HG03095 (cell line): ENCODE results near the gene DNAJB9.

Experiments used
- ATAC-seq: cut with Tn5 transposase; IDR thresholded peaks from one replicate; pipeline ENCODE4 v1.9.1; 2021; ENCODE audit warnings: moderate library complexity; ENCODE audit not compliant: unreplicated experiment

Gene DNAJB9

DNA sequence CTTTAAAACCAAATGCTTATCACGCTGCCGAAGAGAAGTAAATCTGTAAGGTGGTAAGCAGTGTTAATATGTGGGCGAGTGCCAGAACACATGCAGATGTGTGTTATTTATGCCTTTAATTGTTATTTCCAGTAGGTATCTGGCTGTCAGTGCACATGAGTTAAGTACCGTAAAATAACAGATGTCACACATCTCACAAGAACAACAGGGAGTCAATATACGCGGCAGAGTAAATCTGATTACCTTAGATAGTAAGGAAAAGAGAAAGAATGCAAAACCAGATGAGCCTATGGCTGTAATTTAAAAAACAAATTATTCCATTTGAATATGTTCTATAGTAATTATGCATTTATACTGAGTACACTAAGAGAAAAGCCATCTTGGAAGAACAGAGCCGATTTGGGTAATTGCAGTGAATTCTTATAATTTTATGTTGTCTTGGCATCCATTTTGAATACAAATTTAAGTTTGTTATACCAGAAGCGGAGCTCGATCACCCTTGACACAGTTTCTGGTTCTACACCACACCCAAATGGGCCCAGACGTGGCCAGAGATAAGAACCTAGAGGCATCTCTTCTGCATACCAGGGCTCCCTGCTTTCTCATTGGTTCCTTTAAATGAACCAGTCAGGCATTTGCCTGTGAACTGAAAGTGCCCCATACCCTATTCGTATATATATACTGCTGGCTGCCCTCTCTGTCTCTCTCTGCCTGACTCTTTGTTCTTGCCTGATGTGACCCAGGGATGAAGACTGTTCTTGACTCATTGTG, 34.8 kb downstream of the DNAJB9 start:
- no peak for ATAC-seq

DNA sequence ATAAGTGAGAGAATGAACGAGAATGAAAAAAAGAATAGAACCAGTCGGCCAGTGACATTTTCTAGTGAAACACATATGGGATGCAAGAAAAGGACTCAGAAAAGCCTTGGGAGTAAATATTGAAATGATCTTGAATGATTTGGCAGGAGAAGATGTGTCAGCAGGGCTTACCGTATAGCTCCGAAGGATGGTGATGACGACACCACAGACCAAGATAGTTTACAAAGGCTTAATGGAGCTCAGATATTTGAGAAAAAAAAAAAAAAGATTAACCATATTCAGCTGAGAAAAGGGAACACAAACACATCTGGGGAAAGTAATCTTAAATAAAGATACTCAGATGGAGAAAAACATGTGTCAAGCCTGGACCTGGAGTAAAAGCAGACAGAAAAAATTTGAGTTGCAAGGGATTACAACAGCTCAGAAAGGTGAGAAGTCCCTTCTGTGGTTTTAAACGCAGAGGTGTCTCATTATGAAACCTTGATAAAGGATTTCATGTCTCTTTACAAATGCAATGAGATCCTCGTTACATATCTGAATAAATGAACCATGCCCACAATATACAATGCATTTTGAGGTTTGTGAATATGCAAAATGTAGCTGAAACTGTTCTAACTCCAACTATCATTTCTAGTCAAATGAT, 36.0 kb downstream of the DNAJB9 start:
- no peak for ATAC-seq

DNA sequence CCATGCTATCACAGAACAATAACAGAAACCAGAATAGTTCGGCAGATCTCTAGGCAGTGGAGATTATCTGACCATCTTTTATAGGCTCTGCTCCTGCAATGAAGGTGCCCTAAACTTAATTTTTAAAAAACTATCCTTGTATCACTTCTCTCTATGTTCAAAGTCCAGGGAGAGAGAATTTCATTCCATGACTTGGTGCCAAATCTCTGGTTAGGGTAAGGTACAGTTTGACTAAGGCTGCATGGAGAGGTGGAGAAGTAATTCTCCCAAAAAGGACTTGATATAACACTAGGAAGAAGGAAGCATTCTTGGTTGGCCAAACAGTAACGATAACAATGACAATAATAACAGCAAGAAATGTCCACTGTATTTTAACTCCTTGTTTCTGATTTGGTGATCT, 40.0 kb downstream of the DNAJB9 start:
- no peak for ATAC-seq

DNA sequence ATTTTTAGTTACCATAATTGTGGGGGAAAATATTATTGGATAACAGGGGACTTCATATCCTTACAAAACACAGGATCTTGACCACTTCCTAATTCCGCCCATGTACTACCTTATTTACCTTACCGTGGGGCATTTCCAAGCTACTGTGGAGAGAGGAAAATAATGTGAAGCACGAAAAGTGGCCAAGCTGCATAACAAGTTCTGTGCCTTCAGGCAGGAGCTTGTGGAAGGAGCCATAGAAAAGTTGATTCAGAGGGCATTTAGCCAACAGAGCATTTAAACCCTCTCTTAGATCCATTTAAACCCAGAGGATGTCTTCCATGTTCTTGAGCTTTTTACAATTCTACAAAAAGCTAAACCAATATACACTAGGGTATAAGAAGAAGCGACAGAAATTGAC, 41.6 kb downstream of the DNAJB9 start:
- no peak for ATAC-seq

DNA sequence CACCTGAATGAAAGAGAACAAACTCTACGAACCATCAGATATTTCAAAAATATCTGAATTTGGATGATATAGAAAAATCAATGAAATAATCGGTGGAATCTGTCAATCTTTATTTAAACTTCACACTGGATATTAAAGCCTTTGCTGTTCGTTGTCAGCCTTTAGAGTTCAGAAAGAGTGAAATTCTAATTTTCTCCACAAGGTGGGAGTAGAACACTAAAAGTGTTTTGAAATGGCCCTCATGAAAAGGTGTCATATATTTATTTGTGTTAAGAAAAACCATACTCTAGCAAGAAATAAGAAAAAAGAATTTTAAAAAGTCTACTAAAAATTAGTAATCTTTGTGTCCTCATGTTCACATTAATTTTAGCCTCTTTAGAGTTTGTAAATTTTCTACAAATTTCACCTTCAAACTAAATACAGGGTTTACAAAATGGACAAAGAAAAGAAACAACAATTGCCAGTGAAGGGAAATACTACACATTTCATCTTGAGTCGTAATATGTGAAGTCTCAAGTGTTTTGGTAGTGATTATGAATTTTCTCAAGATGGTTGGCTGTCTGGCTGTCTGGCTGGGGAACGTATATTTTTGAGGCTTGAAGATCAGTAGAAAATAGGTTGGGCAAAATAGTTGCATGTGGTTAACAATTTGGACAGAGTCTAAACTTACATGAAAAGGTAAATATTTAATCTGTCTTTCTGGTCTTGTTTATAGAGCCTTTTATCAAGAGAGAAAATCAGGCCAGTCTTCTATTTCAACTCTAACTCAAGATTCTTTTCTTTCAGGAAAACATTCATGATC, 43.7 kb downstream of the DNAJB9 start:
- ATAC-seq, result peak; percentile 77

DNA sequence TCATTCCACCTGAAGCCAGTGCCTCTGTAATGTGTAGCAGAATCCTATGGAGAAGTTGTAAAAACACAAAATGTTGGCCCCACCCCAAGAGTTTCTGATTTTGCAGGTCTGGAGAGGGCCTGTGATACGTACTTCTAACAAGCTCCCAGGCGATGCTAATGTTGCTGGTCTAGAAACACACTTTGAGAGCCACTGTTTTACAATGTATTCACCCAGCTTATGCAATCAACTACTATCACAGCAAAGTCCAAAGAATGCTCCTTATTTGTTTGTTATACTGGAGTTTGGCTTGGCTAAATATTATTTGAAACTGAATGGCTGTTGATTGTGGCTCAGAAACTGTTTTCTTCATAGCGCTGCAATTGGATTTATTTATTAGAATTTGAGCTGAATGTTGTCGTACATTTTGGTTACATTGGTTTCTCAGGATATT, 44.3 kb downstream of the DNAJB9 start:
- ATAC-seq, result no peak

DNA sequence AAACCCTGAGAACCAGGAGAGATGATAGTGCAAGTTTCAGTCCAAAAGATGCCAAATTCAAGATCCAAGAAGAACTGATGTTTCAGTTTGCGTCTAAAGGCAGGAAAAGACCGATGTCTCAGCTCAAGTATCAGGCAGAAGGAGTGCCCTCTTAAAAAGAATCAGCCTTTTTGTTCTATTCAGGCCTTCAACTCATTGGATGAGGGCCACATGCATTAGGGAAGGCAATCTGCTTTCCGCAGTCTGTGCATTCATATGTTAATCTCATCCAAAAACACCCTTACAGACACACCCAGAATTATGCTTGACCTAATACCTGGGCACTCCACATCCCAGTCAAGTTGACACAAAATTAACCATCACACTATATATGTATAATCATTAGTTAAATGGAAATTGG, 45.2 kb downstream of the DNAJB9 start:
- no peak for ATAC-seq

DNA sequence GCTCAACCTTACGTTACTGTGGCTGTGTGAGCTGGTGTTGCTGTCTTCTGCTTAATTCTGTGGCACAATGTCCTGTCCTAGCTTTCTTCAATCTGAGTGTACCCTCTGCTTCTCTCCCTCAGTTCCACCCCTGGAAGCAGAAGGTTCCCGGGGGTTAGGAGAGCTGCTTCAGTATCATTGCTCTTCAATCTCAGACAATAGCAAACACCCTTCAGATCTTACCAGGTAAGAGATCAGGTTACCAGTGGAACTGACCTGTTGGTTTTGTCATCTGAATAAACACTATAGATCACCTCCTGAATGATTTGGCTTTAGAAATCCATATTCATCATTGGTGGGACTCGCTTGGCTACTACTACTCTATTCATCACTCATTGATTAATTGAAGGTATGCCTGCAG, 48.4 kb downstream of the DNAJB9 start:
- ATAC-seq, result no peak

DNA sequence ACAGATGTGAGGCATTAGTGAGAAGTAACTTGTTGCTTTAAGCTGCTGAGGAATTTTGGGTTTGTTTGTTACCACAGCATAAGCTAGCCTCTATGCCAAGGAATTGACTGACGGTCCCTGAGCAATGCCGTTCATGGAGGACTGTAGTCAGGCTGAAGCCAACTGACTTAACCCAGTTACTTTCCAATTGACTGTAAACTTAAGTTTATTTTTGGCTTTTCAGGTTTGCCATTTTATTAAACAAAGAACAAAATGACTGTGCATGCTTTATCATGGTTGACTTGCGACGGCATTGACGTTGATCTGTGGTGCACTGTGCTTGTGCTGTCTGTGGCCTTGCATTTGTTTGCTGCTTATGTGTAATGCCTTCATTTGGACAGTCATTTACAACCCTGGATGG, 53.5 kb downstream of the DNAJB9 start:
- ATAC-seq, result peak; percentile 82
